Fibroblast of upper back skin (primary cell): ENCODE measurements around the gene NPM1.
A peak's percentile ranks its signal among the peaks of the same experiment; 100 is the strongest.
"Not testable (repeated sequence)": the region's sequence is repeated elsewhere in the genome, so short reads cannot be mapped to it uniquely, and the experiment has no call there.

ENCODE experiments used
- DNase-seq: peaks from one replicate; pipeline ENCODE4 v3.0.0-alpha.2; 2013

Gene NPM1

GRCh38 chr5:171413153-171413910 is 25.7 kb downstream of the NPM1 start:
- no peak for DNase-seq

- not testable (repeated sequence) for DNase-seq
Observed at GRCh38 chr5:171413993-171414392, 26.3 kb downstream of the NPM1 start.

GRCh38 chr5:171415115-171415730 is 27.6 kb downstream of the NPM1 start:
- DNase-seq, result peak; percentile 58

- no peak for DNase-seq
Observed at GRCh38 chr5:171416160-171417049, 28.8 kb downstream of the NPM1 start.

GRCh38 chr5:171418316-171418981 is 30.8 kb downstream of the NPM1 start:
- DNase-seq, result peak; percentile 76

GRCh38 chr5:171418982-171419687 is 31.5 kb downstream of the NPM1 start, which contains the start of gene FGF18:
FGF18 (plus strand) TSS chr5:171419647; CDS start chr5:171420200, 553 bp downstream.
- peak; percentile 69 for DNase-seq

GRCh38 chr5:171419688-171420430 is 32.2 kb downstream of the NPM1 start:
- DNase-seq, result peak; percentile 21

GRCh38 chr5:171420431-171421241 is 33.0 kb downstream of the NPM1 start:
- DNase-seq, result peak; percentile 94

GRCh38 chr5:171421331-171422262 is 33.9 kb downstream of the NPM1 start:
- DNase-seq, result no peak

GRCh38 chr5:171422495-171422894 is 34.8 kb downstream of the NPM1 start:
- no peak for DNase-seq

GRCh38 chr5:171422902-171423663 is 35.4 kb downstream of the NPM1 start:
- no peak for DNase-seq

- DNase-seq, result no peak
Observed at GRCh38 chr5:171424726-171425125, 37.1 kb downstream of the NPM1 start.

- no peak for DNase-seq
Observed at GRCh38 chr5:171425596-171426244, 38.1 kb downstream of the NPM1 start.

- no peak for DNase-seq
Observed at GRCh38 chr5:171426266-171426665, 38.6 kb downstream of the NPM1 start.

GRCh38 chr5:171426680-171427079 is 39.0 kb downstream of the NPM1 start:
- no peak for DNase-seq

GRCh38 chr5:171427318-171428167 is 39.9 kb downstream of the NPM1 start:
- no peak for DNase-seq

GRCh38 chr5:171428168-171428696 is 40.6 kb downstream of the NPM1 start:
- no peak for DNase-seq
